Glomerular visceral epithelial cell (primary cell): ENCODE measurements around the gene LRRC1.

ENCODE experiments used
- DNase-seq: peaks from one replicate; pipeline ENCODE4 v3.0.0-alpha.2; 2016; ENCODE audit errors: extremely low spot score

The LRRC1 gene

GRCh38 chr6:53815381-53816119 is 20.7 kb downstream of the LRRC1 start:
- DNase-seq, result no peak

GRCh38 chr6:53818858-53819609 is 24.2 kb downstream of the LRRC1 start:
- DNase-seq, result no peak

- no peak for DNase-seq
These were observed 27.8 kb downstream of the LRRC1 start for GRCh38 chr6:53822401-53823125.

- DNase-seq, result no peak
These were observed 29.9 kb downstream of the LRRC1 start for GRCh38 chr6:53824714-53825113.

- no peak for DNase-seq
These were observed 30.9 kb downstream of the LRRC1 start for GRCh38 chr6:53825532-53826321.

GRCh38 chr6:53827531-53827930 is 32.7 kb downstream of the LRRC1 start:
- DNase-seq, result no peak

GRCh38 chr6:53828215-53828614 is 33.4 kb downstream of the LRRC1 start:
- DNase-seq, result no peak

GRCh38 chr6:53828966-53829697 is 34.3 kb downstream of the LRRC1 start:
- no peak for DNase-seq

GRCh38 chr6:53829698-53830221 is 35.0 kb downstream of the LRRC1 start:
- peak; percentile 7 for DNase-seq

- no peak for DNase-seq
These were observed 35.6 kb downstream of the LRRC1 start for GRCh38 chr6:53830366-53830765.

GRCh38 chr6:53831081-53831869 is 36.5 kb downstream of the LRRC1 start:
- DNase-seq, result no peak

- no peak for DNase-seq
These were observed 37.3 kb downstream of the LRRC1 start for GRCh38 chr6:53831936-53832660.

- peak; percentile 18 for DNase-seq
These were observed 38.4 kb downstream of the LRRC1 start for GRCh38 chr6:53833155-53833554.

- DNase-seq, result no peak
These were observed 39.3 kb downstream of the LRRC1 start for GRCh38 chr6:53834132-53834531.

- DNase-seq, result no peak
These were observed 43.3 kb downstream of the LRRC1 start for GRCh38 chr6:53837865-53838769.

- DNase-seq, result no peak
These were observed 45.2 kb downstream of the LRRC1 start for GRCh38 chr6:53840027-53840426.

- DNase-seq, result no peak
These were observed 50.7 kb downstream of the LRRC1 start for GRCh38 chr6:53845280-53846195.
